HepG2 (cell line): ENCODE results near the gene GH2. TPM values are rescaled to one million over a fixed set of nuclear protein-coding genes. Genes with fewer than 3 reads are reported as not detected.

ENCODE experiments used
- CC2D1A ChIP-seq: sonication (generic); formaldehyde crosslinking; IDR thresholded peaks from 2 replicates; pipeline ENCODE4 v1.8.1; 2023; ENCODE audit warnings: mild to moderate bottlenecking, missing genetic modification reagents
- NFYC ChIP-seq: IDR thresholded peaks from 2 replicates; pipeline ENCODE4 v1.6.1; 2016; ENCODE audit warnings: missing genetic modification reagents, missing compliant biosample characterization
- SMAD9 ChIP-seq: sonication (generic); formaldehyde crosslinking; IDR thresholded peaks from 2 replicates; pipeline ENCODE4 v1.5.1; 2020; ENCODE audit warnings: mild to moderate bottlenecking, missing genetic modification reagents
- TFDP2 ChIP-seq: sonication (generic); formaldehyde crosslinking; IDR thresholded peaks from 2 replicates; pipeline ENCODE4 v1.4.0; 2020; ENCODE audit warnings: missing genetic modification reagents
- ZFP90 ChIP-seq: sonication (generic); formaldehyde crosslinking; IDR thresholded peaks from 2 replicates; pipeline ENCODE4 v1.8.0; 2022; ENCODE audit warnings: missing genetic modification reagents, mild to moderate bottlenecking, inconsistent platforms, borderline replicate concordance
- ZKSCAN8 ChIP-seq: IDR thresholded peaks from 2 replicates; pipeline ENCODE4 v1.6.1; 2016; ENCODE audit warnings: borderline replicate concordance, missing genetic modification reagents, missing compliant biosample characterization
- ZNF296 ChIP-seq: sonication (generic); formaldehyde crosslinking; conservative IDR thresholded peaks from 2 replicates; pipeline ENCODE4 v1.5.0; 2020; ENCODE audit warnings: mild to moderate bottlenecking, missing genetic modification reagents
- ZNF432 ChIP-seq: sonication (generic); formaldehyde crosslinking; IDR thresholded peaks from 2 replicates; pipeline ENCODE4 v1.5.0; 2020; ENCODE audit warnings: missing genetic modification reagents, mild to moderate bottlenecking, borderline replicate concordance
- polyA plus RNA-seq, 8 experiments: library from polyadenylated mRNA; depleted of rRNA in 3 of 8; stranded (reverse) in 7 of 8; unstranded in 1 of 8; fragments of >200 nt; fragmentation: Illumina TruSeq in 4 of 8; extraction: Trizol in 4 of 8; gene quantifications; 2 replicates each; pipeline versions ENCODE4 v1.2.1 to v1.2.3, GENCODE V29; 2011 to 2016; ENCODE audit warnings: low read depth in 4 of 8, missing spikeins in 1 of 8, mixed read lengths in 1 of 8; ENCODE audit not compliant: insufficient read depth in 1 of 8
- total RNA-seq, 5 experiments: library from RNA; depleted of rRNA; stranded (reverse); fragments of >200 nt; fragmentation: Illumina TruSeq; extraction: Trizol; gene quantifications; 2 replicates each; pipeline ENCODE4 v1.2.3, GENCODE V29; 2016; ENCODE audit warnings: low read depth in 1 of 5
- TF ChIP-seq, protein P1 (sequence below): sonication (generic); formaldehyde crosslinking; IDR thresholded peaks from 2 replicates; pipeline ENCODE4 v1.4.0; 2020; ENCODE audit warnings: missing genetic modification reagents, mild to moderate bottlenecking, borderline replicate concordance
- TF ChIP-seq, protein P2 (sequence below): sonication (generic); formaldehyde crosslinking; IDR thresholded peaks from 2 replicates; pipeline ENCODE4 v1.4.0; 2020; ENCODE audit warnings: mild to moderate bottlenecking, missing genetic modification reagents
- TF ChIP-seq, protein P3 (sequence below): sonication (generic); formaldehyde crosslinking; IDR thresholded peaks from 2 replicates; pipeline ENCODE4 v1.4.0; 2020; ENCODE audit warnings: low read depth, missing genetic modification reagents
- TF ChIP-seq, protein P4 (sequence below): sonication (generic); formaldehyde crosslinking; IDR thresholded peaks from 2 replicates; pipeline ENCODE4 v1.4.0; 2020; ENCODE audit warnings: missing genetic modification reagents

GH2 gene
- total and polyA plus RNA-seq, 2 of the 13 experiments (the other 11 are each of a cell fraction or from before 2014, with no cell fraction given), result not detected

DNA sequence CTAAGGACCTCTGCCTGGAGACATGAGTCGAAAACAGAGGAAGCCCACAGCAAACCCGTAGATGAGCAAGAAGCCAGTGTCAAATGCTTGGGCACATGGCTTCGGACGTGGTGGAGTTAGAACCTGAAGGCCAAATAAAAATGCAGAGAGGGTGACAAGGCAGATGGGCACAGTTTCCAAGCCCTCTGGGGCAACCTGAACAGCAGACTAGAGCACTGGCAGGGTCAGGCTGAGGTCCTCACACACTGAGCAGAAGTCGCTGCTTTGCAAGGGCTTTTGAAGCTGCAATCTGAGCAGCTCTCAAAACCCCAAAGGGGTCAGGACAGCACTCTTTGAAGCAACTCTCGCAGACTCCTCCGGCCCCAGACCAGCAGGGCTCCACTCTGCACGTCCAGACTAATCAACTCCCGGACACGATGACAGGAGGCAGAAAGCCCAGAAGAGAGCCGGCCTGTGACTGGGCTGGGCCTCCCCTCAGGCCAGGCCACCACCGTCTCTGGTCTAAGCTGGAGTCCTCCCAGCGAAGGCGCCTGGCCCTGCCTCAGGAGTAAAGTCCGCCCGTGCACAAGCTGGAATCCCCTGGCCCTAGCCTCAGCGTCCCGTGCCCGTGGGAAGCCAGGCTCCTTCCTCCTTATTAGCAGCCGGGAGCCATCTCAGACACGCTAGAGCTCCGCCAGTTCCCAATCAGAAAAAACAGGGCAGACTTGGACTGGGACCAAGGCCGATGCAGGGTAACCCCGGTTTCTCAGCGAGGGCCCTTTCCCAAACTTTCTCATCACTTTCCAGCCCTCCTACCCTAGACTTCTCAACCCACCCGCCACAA, 40.2 kb downstream of the GH2 start (continued):
- TF ChIP-seq, protein P1, sequence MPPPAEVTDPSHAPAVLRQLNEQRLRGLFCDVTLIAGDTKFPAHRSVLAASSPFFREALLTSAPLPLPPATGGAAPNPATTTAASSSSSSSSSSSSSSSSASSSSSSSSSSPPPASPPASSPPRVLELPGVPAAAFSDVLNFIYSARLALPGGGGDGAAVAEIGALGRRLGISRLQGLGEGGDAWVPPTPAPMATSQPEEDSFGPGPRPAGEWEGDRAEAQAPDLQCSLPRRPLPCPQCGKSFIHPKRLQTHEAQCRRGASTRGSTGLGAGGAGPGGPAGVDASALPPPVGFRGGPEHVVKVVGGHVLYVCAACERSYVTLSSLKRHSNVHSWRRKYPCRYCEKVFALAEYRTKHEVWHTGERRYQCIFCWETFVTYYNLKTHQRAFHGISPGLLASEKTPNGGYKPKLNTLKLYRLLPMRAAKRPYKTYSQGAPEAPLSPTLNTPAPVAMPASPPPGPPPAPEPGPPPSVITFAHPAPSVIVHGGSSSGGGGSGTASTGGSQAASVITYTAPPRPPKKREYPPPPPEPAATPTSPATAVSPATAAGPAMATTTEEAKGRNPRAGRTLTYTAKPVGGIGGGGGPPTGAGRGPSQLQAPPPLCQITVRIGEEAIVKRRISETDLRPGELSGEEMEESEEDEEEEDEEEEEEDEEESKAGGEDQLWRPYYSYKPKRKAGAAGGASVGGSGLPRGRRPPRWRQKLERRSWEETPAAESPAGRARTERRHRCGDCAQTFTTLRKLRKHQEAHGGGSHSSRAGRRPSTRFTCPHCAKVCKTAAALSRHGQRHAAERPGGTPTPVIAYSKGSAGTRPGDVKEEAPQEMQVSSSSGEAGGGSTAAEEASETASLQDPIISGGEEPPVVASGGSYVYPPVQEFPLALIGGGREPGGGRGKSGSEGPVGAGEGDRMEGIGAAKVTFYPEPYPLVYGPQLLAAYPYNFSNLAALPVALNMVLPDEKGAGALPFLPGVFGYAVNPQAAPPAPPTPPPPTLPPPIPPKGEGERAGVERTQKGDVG (CRISPR knock-in tag), result no peak
- TF ChIP-seq, protein P2, sequence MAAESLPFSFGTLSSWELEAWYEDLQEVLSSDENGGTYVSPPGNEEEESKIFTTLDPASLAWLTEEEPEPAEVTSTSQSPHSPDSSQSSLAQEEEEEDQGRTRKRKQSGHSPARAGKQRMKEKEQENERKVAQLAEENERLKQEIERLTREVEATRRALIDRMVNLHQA (CRISPR knock-in tag), result no peak
- no peak for TF ChIP-seq ZFP90 (CRISPR knock-in tag)
- TF ChIP-seq, protein P3, sequence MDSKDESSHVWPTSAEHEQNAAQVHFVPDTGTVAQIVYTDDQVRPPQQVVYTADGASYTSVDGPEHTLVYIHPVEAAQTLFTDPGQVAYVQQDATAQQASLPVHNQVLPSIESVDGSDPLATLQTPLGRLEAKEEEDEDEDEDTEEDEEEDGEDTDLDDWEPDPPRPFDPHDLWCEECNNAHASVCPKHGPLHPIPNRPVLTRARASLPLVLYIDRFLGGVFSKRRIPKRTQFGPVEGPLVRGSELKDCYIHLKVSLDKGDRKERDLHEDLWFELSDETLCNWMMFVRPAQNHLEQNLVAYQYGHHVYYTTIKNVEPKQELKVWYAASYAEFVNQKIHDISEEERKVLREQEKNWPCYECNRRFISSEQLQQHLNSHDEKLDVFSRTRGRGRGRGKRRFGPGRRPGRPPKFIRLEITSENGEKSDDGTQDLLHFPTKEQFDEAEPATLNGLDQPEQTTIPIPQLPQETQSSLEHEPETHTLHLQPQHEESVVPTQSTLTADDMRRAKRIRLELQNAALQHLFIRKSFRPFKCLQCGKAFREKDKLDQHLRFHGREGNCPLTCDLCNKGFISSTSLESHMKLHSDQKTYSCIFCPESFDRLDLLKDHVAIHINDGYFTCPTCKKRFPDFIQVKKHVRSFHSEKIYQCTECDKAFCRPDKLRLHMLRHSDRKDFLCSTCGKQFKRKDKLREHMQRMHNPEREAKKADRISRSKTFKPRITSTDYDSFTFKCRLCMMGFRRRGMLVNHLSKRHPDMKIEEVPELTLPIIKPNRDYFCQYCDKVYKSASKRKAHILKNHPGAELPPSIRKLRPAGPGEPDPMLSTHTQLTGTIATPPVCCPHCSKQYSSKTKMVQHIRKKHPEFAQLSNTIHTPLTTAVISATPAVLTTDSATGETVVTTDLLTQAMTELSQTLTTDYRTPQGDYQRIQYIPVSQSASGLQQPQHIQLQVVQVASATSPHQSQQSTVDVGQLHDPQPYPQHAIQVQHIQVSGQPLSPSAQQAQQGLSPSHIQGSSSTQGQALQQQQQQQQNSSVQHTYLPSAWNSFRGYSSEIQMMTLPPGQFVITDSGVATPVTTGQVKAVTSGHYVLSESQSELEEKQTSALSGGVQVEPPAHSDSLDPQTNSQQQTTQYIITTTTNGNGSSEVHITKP, result no peak
- TF ChIP-seq TFDP2, result peak; percentile 20; the same call in 1 of the 2 replicates
- no peak for TF ChIP-seq ZNF296 (CRISPR knock-in tag)
- TF ChIP-seq ZNF432 (CRISPR knock-in tag), result no peak
- TF ChIP-seq NFYC (CRISPR knock-in tag), result no peak
- TF ChIP-seq ZKSCAN8 (CRISPR knock-in tag), result no peak
- TF ChIP-seq SMAD9 (CRISPR knock-in tag), result no peak
- TF ChIP-seq, protein P4, sequence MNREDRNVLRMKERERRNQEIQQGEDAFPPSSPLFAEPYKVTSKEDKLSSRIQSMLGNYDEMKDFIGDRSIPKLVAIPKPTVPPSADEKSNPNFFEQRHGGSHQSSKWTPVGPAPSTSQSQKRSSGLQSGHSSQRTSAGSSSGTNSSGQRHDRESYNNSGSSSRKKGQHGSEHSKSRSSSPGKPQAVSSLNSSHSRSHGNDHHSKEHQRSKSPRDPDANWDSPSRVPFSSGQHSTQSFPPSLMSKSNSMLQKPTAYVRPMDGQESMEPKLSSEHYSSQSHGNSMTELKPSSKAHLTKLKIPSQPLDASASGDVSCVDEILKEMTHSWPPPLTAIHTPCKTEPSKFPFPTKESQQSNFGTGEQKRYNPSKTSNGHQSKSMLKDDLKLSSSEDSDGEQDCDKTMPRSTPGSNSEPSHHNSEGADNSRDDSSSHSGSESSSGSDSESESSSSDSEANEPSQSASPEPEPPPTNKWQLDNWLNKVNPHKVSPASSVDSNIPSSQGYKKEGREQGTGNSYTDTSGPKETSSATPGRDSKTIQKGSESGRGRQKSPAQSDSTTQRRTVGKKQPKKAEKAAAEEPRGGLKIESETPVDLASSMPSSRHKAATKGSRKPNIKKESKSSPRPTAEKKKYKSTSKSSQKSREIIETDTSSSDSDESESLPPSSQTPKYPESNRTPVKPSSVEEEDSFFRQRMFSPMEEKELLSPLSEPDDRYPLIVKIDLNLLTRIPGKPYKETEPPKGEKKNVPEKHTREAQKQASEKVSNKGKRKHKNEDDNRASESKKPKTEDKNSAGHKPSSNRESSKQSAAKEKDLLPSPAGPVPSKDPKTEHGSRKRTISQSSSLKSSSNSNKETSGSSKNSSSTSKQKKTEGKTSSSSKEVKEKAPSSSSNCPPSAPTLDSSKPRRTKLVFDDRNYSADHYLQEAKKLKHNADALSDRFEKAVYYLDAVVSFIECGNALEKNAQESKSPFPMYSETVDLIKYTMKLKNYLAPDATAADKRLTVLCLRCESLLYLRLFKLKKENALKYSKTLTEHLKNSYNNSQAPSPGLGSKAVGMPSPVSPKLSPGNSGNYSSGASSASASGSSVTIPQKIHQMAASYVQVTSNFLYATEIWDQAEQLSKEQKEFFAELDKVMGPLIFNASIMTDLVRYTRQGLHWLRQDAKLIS, result no peak; the same call in 1 of the 2 replicates
- TF ChIP-seq CC2D1A (CRISPR knock-in tag), result no peak
